Mesendoderm (in vitro differentiated cells): Measurements from ENCODE around the gene TPSAB1.
"Not testable (repeated sequence)": the region's sequence is repeated elsewhere in the genome, so short reads cannot be mapped to it uniquely, and the experiment has no call there.

Source experiments
- DNase-seq: peaks from one replicate; pipeline ENCODE4 v3.0.0; 2013
- H2AK5ac ChIP-seq: 2 replicates; pipeline ENCODE4 v1.6.1; 2013; ENCODE audit warnings: low read length, inconsistent platforms
- H2BK120ac ChIP-seq: 2 replicates; pipeline ENCODE4 v1.6.1; 2013; ENCODE audit warnings: low read depth, mild to moderate bottlenecking, low read length, moderate library complexity, mixed read lengths
- H2BK15ac ChIP-seq: replicated peaks from 2 replicates; pipeline ENCODE4 v1.6.1; 2013; ENCODE audit warnings: low read depth, mild to moderate bottlenecking, moderate library complexity
- H2BK5ac ChIP-seq: 2 replicates; pipeline ENCODE4 v1.6.1; 2013; ENCODE audit warnings: low read length, inconsistent platforms
- H3K18ac ChIP-seq: 2 replicates; pipeline ENCODE4 v1.6.1; 2013; ENCODE audit warnings: mild to moderate bottlenecking, low read length, mixed read lengths
- H3K23ac ChIP-seq: one replicate; pipeline ENCODE4 v1.6.1; 2013; ENCODE audit warnings: low read length
- H3K27ac ChIP-seq: 2 replicates; pipeline ENCODE4 v1.5.1; 2013; ENCODE audit warnings: low read depth, mild to moderate bottlenecking, inconsistent platforms, low read length, moderate library complexity
- H3K27me3 ChIP-seq: 2 replicates; pipeline ENCODE4 v1.6.1; 2013; ENCODE audit warnings: low read length, control low read depth, mild to moderate bottlenecking, inconsistent platforms; ENCODE audit not compliant: insufficient read depth, poor library complexity
- H3K36me3 ChIP-seq: 2 replicates; pipeline ENCODE4 v1.6.1; 2013; ENCODE audit warnings: low read length, inconsistent platforms; ENCODE audit not compliant: control insufficient read depth, insufficient read depth
- H3K4ac ChIP-seq: one replicate; pipeline ENCODE4 v1.6.1; 2013; ENCODE audit warnings: low read depth, mild to moderate bottlenecking, low read length, moderate library complexity
- H3K4me1 ChIP-seq: 2 replicates; pipeline ENCODE4 v1.6.1; 2013; ENCODE audit warnings: low read depth, low read length, inconsistent platforms; ENCODE audit not compliant: control insufficient read depth
- H3K4me2 ChIP-seq: 2 replicates; pipeline ENCODE4 v1.6.1; 2013; ENCODE audit warnings: low read length
- H3K4me3 ChIP-seq: 2 replicates; pipeline ENCODE4 v1.5.1; 2013; ENCODE audit warnings: mild to moderate bottlenecking, low read length
- H3K56ac ChIP-seq: one replicate; pipeline ENCODE4 v1.6.1; 2013; ENCODE audit warnings: low read length
- H3K79me1 ChIP-seq: 2 replicates; pipeline ENCODE4 v1.6.1; 2013; ENCODE audit warnings: low read length, inconsistent platforms
- H3K79me2 ChIP-seq: 2 replicates; pipeline ENCODE4 v1.6.1; 2013; ENCODE audit warnings: mild to moderate bottlenecking, low read length; ENCODE audit not compliant: control insufficient read depth, insufficient read depth
- H3K9ac ChIP-seq: 2 replicates; pipeline ENCODE4 v1.6.1; 2013; ENCODE audit warnings: low read length, inconsistent platforms
- H4K5ac ChIP-seq: one replicate; pipeline ENCODE4 v1.6.1; 2013; ENCODE audit warnings: low read length
- H4K8ac ChIP-seq: one replicate; pipeline ENCODE4 v1.6.1; 2013; ENCODE audit warnings: low read depth, mild to moderate bottlenecking, control low read depth, low read length, moderate library complexity
- WGBS: extraction: QIAGEN DNeasy Blood & Tissue Kit; methylation state at CpG from one replicate; pipeline ENCODE4 v1.1.7; 2013; ENCODE audit warnings: low lambda C conversion rate, missing lambda C conversion rate; ENCODE audit not compliant: insufficient coverage; ENCODE audit errors: extremely low coverage; 5-methylcytosine and 5-hydroxymethylcytosine counted together

Gene TPSAB1

DNA sequence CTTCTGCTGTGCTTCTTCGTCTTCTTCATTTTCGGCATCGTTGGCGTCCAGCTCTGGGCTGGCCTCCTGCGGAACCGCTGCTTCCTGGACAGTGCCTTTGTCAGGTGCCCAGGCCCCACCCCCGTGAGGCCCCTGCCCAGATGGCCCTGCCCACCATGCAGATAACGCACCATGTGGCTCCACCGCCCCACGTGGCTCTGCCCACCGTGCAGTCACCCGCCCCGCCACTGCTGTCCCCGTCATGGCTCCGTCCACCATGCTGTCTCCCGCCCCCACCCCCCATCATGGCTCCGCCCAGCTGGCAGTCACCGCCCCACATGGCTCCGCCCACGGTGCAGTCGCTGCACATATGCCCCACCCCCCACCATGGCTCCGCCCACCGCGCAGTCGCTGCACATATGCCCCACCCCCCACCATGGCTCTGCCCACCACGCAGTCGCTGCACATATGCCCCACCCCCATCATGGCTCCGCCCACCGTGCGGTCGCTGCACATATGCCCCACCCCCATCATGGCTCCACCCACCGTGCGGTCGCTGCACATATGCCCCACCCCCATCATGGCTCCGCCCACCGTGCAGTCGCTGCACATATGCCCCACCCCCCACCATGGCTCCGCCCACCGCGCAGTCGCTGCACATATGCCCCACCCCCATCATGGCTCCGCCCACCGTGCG, 41.7 kb upstream of the TPSAB1 start:
- H3K4me3 ChIP-seq, DNase-seq, H4K8ac ChIP-seq, H3K56ac ChIP-seq, H3K23ac ChIP-seq, H3K79me2 ChIP-seq, H3K79me1 ChIP-seq, H2BK120ac ChIP-seq, H2BK5ac ChIP-seq, H3K27me3 ChIP-seq, H3K18ac ChIP-seq, H3K4ac ChIP-seq, H2BK15ac ChIP-seq, H3K4me1 ChIP-seq, H2AK5ac ChIP-seq, H3K9ac ChIP-seq, H3K36me3 ChIP-seq, H3K4me2 ChIP-seq, H3K27ac ChIP-seq, H4K5ac ChIP-seq: not testable (repeated sequence)
- no CpG with 5 or more reads among the region's 44 CpGs for WGBS

DNA sequence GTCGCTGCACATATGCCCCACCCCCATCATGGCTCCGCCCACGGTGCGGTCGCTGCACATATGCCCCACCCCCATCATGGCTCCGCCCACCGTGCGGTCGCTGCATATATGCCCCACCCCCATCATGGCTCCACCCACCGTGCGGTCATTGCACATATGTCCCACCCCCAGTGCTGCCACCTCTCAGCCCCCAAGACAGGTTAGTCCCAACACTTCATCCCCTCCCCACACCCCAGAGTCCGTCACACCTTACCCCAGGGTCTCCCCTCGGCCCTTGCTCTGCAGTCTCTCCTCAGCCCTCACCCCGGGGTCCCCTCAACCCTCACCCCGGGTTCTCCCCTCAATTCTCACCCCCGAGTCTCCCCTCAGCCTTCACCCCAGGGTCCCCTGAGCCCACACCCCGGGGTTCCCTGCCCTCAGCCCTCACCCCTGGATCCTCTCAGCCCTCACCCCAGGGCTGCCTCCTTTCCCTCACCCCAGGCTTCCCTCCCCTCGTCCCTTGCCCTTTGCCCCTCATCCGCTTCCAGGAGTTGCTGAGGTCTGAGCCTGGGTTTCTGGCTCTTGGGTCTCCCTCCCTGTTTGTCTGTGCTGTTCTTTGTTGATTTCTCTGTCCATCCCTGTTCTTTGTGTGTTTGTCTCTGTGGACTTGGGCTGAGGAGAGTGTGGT, 41.0 kb upstream of the TPSAB1 start:
- Histone ChIP-seq H2AK5ac (no peak overlapping the region), H3K56ac (no peak overlapping the region), H3K18ac (no peak overlapping the region), H4K8ac (no peak overlapping the region), H3K27ac (no peak overlapping the region), H3K79me2 (no peaks in the 10 kb centered on the region), H3K4me1 (no peaks in the 10 kb centered on the region), H3K79me1 (no peaks in the 10 kb centered on the region), H3K4ac (no peak overlapping the region), H3K4me3 (no peak overlapping the region), H3K4me2 (no peak overlapping the region), H4K5ac (no peak overlapping the region), H2BK5ac (no peak overlapping the region), H2BK120ac (no peak overlapping the region), H3K9ac (no peak overlapping the region), H2BK15ac (no peak overlapping the region), H3K36me3 (no peaks in the 10 kb centered on the region), H3K23ac (no peak overlapping the region), H3K27me3 (no peaks in the 10 kb centered on the region)
- no CpG with 5 or more reads among the region's 19 CpGs for WGBS
- DNase-seq: no peak

- no peak overlapping the region for H3K9ac ChIP-seq
- H4K8ac ChIP-seq: no peak overlapping the region
- H3K4me1 ChIP-seq: no peaks in the 10 kb centered on the region
- no peaks in the 10 kb centered on the region for H3K27me3 ChIP-seq
- WGBS: no CpG with 5 or more reads among the region's 38 CpGs
- no peak overlapping the region for H3K4ac ChIP-seq
- no peak overlapping the region for H2AK5ac ChIP-seq
- no peak for DNase-seq
- no peak overlapping the region for H4K5ac ChIP-seq
- no peaks in the 10 kb centered on the region for H3K36me3 ChIP-seq
- H3K23ac ChIP-seq: no peak overlapping the region
- no peak overlapping the region for H3K4me2 ChIP-seq
- no peak overlapping the region for H2BK120ac ChIP-seq
- H3K79me1 ChIP-seq: no peaks in the 10 kb centered on the region
- no peaks in the 10 kb centered on the region for H3K79me2 ChIP-seq
- H3K27ac ChIP-seq: no peak overlapping the region
- H2BK5ac ChIP-seq: no peak overlapping the region
- no peak overlapping the region for H3K56ac ChIP-seq
- H2BK15ac ChIP-seq: no peak overlapping the region
- no peak overlapping the region for H3K18ac ChIP-seq
- no peak overlapping the region for H3K4me3 ChIP-seq
Observed at GRCh38 chr16:1200014-1200627, 40.4 kb upstream of the TPSAB1 start.

DNA sequence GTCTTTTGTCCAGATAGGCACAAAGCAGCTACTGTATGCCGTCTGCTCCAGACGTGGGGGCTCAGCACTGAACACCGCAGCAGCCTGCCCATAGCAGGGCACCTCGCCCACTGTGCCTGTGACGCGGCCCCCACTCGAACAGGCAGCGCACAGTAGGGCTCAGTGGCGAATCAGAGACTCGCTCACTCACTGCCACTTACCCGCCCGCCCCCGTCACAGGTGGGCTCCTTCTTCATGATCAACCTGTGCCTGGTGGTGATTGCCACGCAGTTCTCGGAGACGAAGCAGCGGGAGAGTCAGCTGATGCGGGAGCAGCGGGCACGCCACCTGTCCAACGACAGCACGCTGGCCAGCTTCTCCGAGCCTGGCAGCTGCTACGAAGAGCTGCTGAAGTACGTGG, 39.1 kb upstream of the TPSAB1 start:
- no peak overlapping the region for H2BK5ac ChIP-seq
- no peaks in the 10 kb centered on the region for H3K27me3 ChIP-seq
- H3K79me2 ChIP-seq: no peaks in the 10 kb centered on the region
- H4K8ac ChIP-seq: no peak overlapping the region
- DNase-seq: no peak
- no peak overlapping the region for H2AK5ac ChIP-seq
- no peak overlapping the region for H3K4ac ChIP-seq
- no peak overlapping the region for H3K23ac ChIP-seq
- H3K27ac ChIP-seq: no peak overlapping the region
- H3K18ac ChIP-seq: no peak overlapping the region
- H3K4me3 ChIP-seq: no peak overlapping the region
- H3K4me1 ChIP-seq: no peaks in the 10 kb centered on the region
- no peak overlapping the region for H2BK15ac ChIP-seq
- no peak overlapping the region for H2BK120ac ChIP-seq
- H3K9ac ChIP-seq: no peak overlapping the region
- H3K4me2 ChIP-seq: no peak overlapping the region
- no peak overlapping the region for H3K56ac ChIP-seq
- WGBS: no CpG with 5 or more reads among the region's 25 CpGs
- H4K5ac ChIP-seq: no peak overlapping the region
- H3K79me1 ChIP-seq: no peaks in the 10 kb centered on the region
- H3K36me3 ChIP-seq: no peaks in the 10 kb centered on the region

DNA sequence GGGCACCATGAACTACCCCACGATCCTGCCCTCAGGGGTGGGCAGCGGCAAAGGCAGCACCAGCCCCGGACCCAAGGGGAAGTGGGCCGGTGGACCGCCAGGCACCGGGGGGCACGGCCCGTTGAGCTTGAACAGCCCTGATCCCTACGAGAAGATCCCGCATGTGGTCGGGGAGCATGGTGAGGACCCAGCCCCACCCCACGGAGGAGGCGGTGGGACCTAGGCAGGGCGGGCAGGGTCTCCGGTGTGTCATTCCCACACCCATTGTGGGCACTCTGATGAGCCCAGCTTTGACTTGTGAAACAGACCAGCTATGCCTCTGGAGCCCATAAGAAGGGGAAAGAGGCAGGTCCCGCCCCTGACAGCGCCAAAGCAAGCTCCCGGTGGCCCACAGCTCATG, 38.2 kb upstream of the TPSAB1 start:
- H3K4me2 ChIP-seq: no peak overlapping the region

More for the DNA sequence above, 38.2 kb upstream of the TPSAB1 start:
- no peak overlapping the region for H4K8ac ChIP-seq
- no peak for DNase-seq
- no peak overlapping the region for H3K4me3 ChIP-seq
- H3K79me1 ChIP-seq: no peaks in the 10 kb centered on the region
- H3K18ac ChIP-seq: no peak overlapping the region
- H3K4me1 ChIP-seq: no peaks in the 10 kb centered on the region
- no peak overlapping the region for H3K23ac ChIP-seq
- H2BK15ac ChIP-seq: no peak overlapping the region
- H2BK5ac ChIP-seq: no peak overlapping the region
- no CpG with 5 or more reads among the region's 18 CpGs for WGBS
- H3K4ac ChIP-seq: no peak overlapping the region
- no peak overlapping the region for H2BK120ac ChIP-seq
- H2AK5ac ChIP-seq: no peak overlapping the region
- no peaks in the 10 kb centered on the region for H3K36me3 ChIP-seq
- H3K9ac ChIP-seq: no peak overlapping the region
- H3K27me3 ChIP-seq: no peaks in the 10 kb centered on the region
- H3K27ac ChIP-seq: no peak overlapping the region
- no peak overlapping the region for H4K5ac ChIP-seq
- H3K79me2 ChIP-seq: no peaks in the 10 kb centered on the region
- H3K56ac ChIP-seq: no peak overlapping the region
